GM20000 (cell line): ENCODE measurements around the gene FAM3A.
"Not testable (repeated sequence)": the region's sequence is repeated elsewhere in the genome, so short reads cannot be mapped to it uniquely, and the experiment has no call there.

Experiments used
- DNase-seq: peaks from one replicate; pipeline ENCODE4 v3.0.0; 2012; ENCODE audit warnings: low spot score
- CTCF ChIP-seq: IDR thresholded peaks from 2 replicates; pipeline ENCODE4 v1.5.1; 2012; ENCODE audit warnings: mild to moderate bottlenecking, control low read depth; ENCODE audit errors: extremely low read depth, missing control alignments

The FAM3A gene

GRCh38 chrX:154515966-154516655 lies at the start of gene FAM3A:
FAM3A (minus strand) TSS chrX:154516232; CDS start chrX:154515772, 460 bp downstream.
- DNase-seq, result peak; percentile 93
- TF ChIP-seq CTCF, result no peak

- not testable (repeated sequence) for DNase-seq
These were observed 46.3 kb upstream of the FAM3A start for GRCh38 chrX:154562295-154562694.

GRCh38 chrX:154560326-154560725 lies 44.3 kb upstream of the FAM3A start:
- DNase-seq, result not testable (repeated sequence)

GRCh38 chrX:154558896-154559295 lies 42.9 kb upstream of the FAM3A start:
- DNase-seq, result not testable (repeated sequence)

- not testable (repeated sequence) for DNase-seq
These were observed 42.1 kb upstream of the FAM3A start for GRCh38 chrX:154558060-154558690.

GRCh38 chrX:154552112-154552806 lies 36.2 kb upstream of the FAM3A start:
- not testable (repeated sequence) for DNase-seq

GRCh38 chrX:154549766-154550165 lies 33.7 kb upstream of the FAM3A start:
- TF ChIP-seq CTCF, result no peak
- DNase-seq, result no peak

GRCh38 chrX:154548028-154548316 lies 31.9 kb upstream of the FAM3A start:
- TF ChIP-seq CTCF, result no peak
- no peak for DNase-seq

- DNase-seq, result peak; percentile 94
- no peak for TF ChIP-seq CTCF
These were observed 31.4 kb upstream of the FAM3A start, which contains the start of gene IKBKG for GRCh38 chrX:154547245-154548027. IKBKG (plus strand) TSS chrX:154547620; CDS start chrX:154552003, 4,383 bp downstream.
